Measurements from ENCODE around the gene SCARF2. TPM values are rescaled to one million over a fixed set of nuclear protein-coding genes. Genes with fewer than 3 reads are reported as not detected.

SCARF2 gene
- total and polyA plus RNA-seq, 2 of the 8 experiments (the other 6 are each of a cell fraction or from before 2014, with no cell fraction given), result 4.2 to 9.8 TPM

DNA sequence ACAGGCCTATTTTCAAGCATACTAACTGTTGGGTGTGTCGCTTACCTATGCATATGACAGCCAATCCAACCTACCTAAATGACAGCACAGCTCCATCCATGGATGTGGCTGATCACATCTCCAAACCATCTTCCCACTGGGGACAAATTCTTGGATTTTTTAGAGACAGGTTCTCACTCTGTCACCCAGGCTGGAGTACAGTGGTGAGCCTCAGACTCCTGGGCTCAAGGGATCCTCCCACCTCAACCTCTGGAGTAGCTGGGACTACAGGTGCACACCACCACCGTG lies 18.0 kb downstream of the SCARF2 start:
- H2AFZ ChIP-seq (ENCODE audit: low read length), result no peak overlapping the region
- no peak overlapping the region for H3K23ac ChIP-seq (ENCODE audit: insufficient read length)
- H3K36me3 ChIP-seq (ENCODE audit: control insufficient read depth in 2 of 4, insufficient read depth in 4 of 4, low read length in 3 of 4), result no peaks in the 10 kb centered on the region
- no peak for DNase-seq (ENCODE audit: low read depth in 1 of 2, low spot score in 2 of 2)
- WGBS, 2 experiments (ENCODE audit: extremely low coverage in 1 of 2, insufficient coverage in 1 of 2, insufficient read length in 1 of 2, insufficient replicate concordance in 2 of 2, low coverage in 1 of 2, low lambda C conversion rate in 2 of 2, missing lambda C conversion rate in 1 of 2), result 92% methylated on average over 1 of the region's 2 CpGs; no CpG with 5 or more reads in 1 of the 2 experiments
- no peak for FAIRE-seq
- no peak overlapping the region for H3K9ac ChIP-seq (replicated peaks in 1 of 4; ENCODE audit: extremely low read depth in 1 of 4, low read depth in 3 of 4, low read length in 3 of 4)
- H3K4me3 ChIP-seq (ENCODE audit: extremely low read depth in 1 of 4, insufficient read depth in 2 of 4, low read depth in 3 of 4, low read length in 4 of 4), result no peak overlapping the region
- H2BK12ac ChIP-seq (ENCODE audit: low read depth, low read length), result no peak overlapping the region
- no peak overlapping the region for H3K56ac ChIP-seq (replicated peaks; ENCODE audit: insufficient read length, low read depth, low read length)
- H3K4me1 ChIP-seq (replicated peaks in 1 of 4; ENCODE audit: control insufficient read depth in 3 of 4, insufficient read depth in 4 of 4, low read length in 3 of 4), result no peaks in the 10 kb centered on the region
- H4K20me1 ChIP-seq (replicated peaks in 1 of 2; ENCODE audit: control insufficient read depth in 1 of 2, insufficient read depth in 2 of 2, low read length in 2 of 2), result peaks cover 0 to 4% of the 10 kb centered on the region in 2 experiments
- H3K79me2 ChIP-seq (ENCODE audit: control insufficient read depth in 1 of 2, insufficient read depth in 2 of 2, low read length in 2 of 2), result no peaks in the 10 kb centered on the region
- no peaks in the 10 kb centered on the region for H3K27me3 ChIP-seq (replicated peaks in 1 of 4; ENCODE audit: control insufficient read depth in 3 of 4, extremely low read depth in 1 of 4, insufficient read depth in 3 of 4, low read length in 3 of 4)
- H3K4ac ChIP-seq (replicated peaks; ENCODE audit: insufficient read length, low read depth, low read length), result no peak overlapping the region
- CTCF ChIA-PET (ENCODE audit: partially characterized antibody), result interaction anchor here (0.6 to 3.4 kb wide), 6 partner anchors 9 to 122 kb away, joined by 3 to 47 read pairs (median 9); no protein-coding TSS in a partner anchor
- H2BK120ac ChIP-seq (replicated peaks; ENCODE audit: low read depth, low read length), result no peak overlapping the region
- H3K14ac ChIP-seq (ENCODE audit: insufficient read length), result no peak overlapping the region
- H3K4me2 ChIP-seq (ENCODE audit: insufficient read depth in 1 of 2, low read depth in 2 of 2, low read length in 2 of 2), result no peak overlapping the region
- H3K23me2 ChIP-seq (ENCODE audit: low read depth, low read length), result peaks cover 2% of the 10 kb centered on the region; the same call in 1 of the 2 replicates
- H2BK20ac ChIP-seq (ENCODE audit: low read length), result no peak overlapping the region
- no peak overlapping the region for H2AK5ac ChIP-seq (ENCODE audit: low read depth, low read length)
- TF ChIP-seq RBBP5 (IDR thresholded peaks at IDR 0.05; ENCODE audit: borderline replicate concordance, low read depth, low read length) (no peak), SP2 (IDR thresholded peaks at IDR 0.05; ENCODE audit: low read length) (no peak), TBP (IDR thresholded peaks at IDR 0.05; ENCODE audit: low read depth, low read length) (no peak), NRF1 (IDR thresholded peaks at IDR 0.05; ENCODE audit: low read depth, low read length) (no peak), SP4 (IDR thresholded peaks at IDR 0.05; ENCODE audit: low read length) (no peak), TCF12 (IDR thresholded peaks at IDR 0.05; ENCODE audit: low read depth, low read length) (no peak), ZNF274 (IDR thresholded peaks at IDR 0.05; ENCODE audit: borderline replicate concordance, extremely low read depth, low read length) (no peak), CHD2 (IDR thresholded peaks at IDR 0.05; ENCODE audit: low read length) (no peak), KDM4A (IDR thresholded peaks at IDR 0.05; ENCODE audit: low read depth, low read length, severe bottlenecking) (no peak)
- POLR2A ChIA-PET (ENCODE audit: partially characterized antibody), result interaction anchor here (1.5 kb wide), 1 partner anchor 37 kb away, joined by 4 read pairs; no protein-coding TSS in a partner anchor
- H3K18ac ChIP-seq (ENCODE audit: extremely low read depth, low read length), result no peak overlapping the region
- no peak overlapping the region for H2BK5ac ChIP-seq (ENCODE audit: low read depth, low read length)
- no peak overlapping the region for H3K27ac ChIP-seq (ENCODE audit: low read depth, low read length)
- H4K8ac ChIP-seq (ENCODE audit: extremely low read depth, insufficient read depth, low read length), result no peak overlapping the region
- no peaks in the 10 kb centered on the region for H3K9me3 ChIP-seq (ENCODE audit: insufficient read depth in 2 of 2, low read depth in 1 of 2, low read length in 1 of 2)
- H3K79me1 ChIP-seq (ENCODE audit: low read depth, low read length), result no peaks in the 10 kb centered on the region
- H2BK15ac ChIP-seq (ENCODE audit: low read length), result no peak overlapping the region
- H4K5ac ChIP-seq (ENCODE audit: insufficient read length, low read depth, low read length), result no peak overlapping the region
- no peak overlapping the region for H4K91ac ChIP-seq (replicated peaks; ENCODE audit: insufficient read length, low read length)
